ENCODE data around the gene SLC16A6. TPM values are rescaled to one million over a fixed set of nuclear protein-coding genes. Genes with fewer than 3 reads are reported as not detected.
A peak's percentile ranks its signal among the peaks of the same experiment; 100 is the strongest.
"Not testable (repeated sequence)": the region's sequence is repeated elsewhere in the genome, so short reads cannot be mapped to it uniquely, and the experiment has no call there.

Gene SLC16A6, protein sequence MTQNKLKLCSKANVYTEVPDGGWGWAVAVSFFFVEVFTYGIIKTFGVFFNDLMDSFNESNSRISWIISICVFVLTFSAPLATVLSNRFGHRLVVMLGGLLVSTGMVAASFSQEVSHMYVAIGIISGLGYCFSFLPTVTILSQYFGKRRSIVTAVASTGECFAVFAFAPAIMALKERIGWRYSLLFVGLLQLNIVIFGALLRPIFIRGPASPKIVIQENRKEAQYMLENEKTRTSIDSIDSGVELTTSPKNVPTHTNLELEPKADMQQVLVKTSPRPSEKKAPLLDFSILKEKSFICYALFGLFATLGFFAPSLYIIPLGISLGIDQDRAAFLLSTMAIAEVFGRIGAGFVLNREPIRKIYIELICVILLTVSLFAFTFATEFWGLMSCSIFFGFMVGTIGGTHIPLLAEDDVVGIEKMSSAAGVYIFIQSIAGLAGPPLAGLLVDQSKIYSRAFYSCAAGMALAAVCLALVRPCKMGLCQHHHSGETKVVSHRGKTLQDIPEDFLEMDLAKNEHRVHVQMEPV
- 10.2 and 11.0 TPM in 2 replicates for total RNA-seq

GRCh38 chr17:68290955-68291835 is at the start of gene SLC16A6, which contains the start of gene ARSG:
SLC16A6 (minus strand) TSS chr17:68291127; CDS start chr17:68278320, 12,807 bp downstream.
ARSG (plus strand) TSS chr17:68291495; CDS start chr17:68307494, 15,999 bp downstream.
- ChIA-PET CTCF (interaction anchor here (0.9 kb wide), 1 partner anchor 53 kb away, joined by 3 read pairs; no protein-coding TSS in a partner anchor), POLR2A (interaction anchor here (0.5 to 6.8 kb wide), 36 partner anchors 10 to 573 kb away, joined by 3 to 84 read pairs (median 6); partner anchors contain the start of genes AMZ2, NOL11, PRKAR1A and WIPI1)
- H3K9me3 Mint-ChIP-seq = no peaks in the 10 kb centered on the region
- intact Hi-C loops (cut with micrococcal nuclease) = loop anchor here (1.0 to 5.0 kb wide), 10 partner anchors 44 to 1036 kb away; partner anchors contain the start of genes ABCA5, KPNA2 and WIPI1
- peaks cover 45% of the 10 kb centered on the region for H3K4me1 Mint-ChIP-seq
- peak; percentile 33 for ATAC-seq (ENCODE audit: low read depth)
- no peaks in the 10 kb centered on the region for H3K27me3 Mint-ChIP-seq
- peak within 1 kb of the TSS; percentile 93 for H3K27ac Mint-ChIP-seq
- peak; percentile 82 for DNase-seq
- TF ChIP-seq CTCF (IDR thresholded peaks at IDR 0.05) = no peak
- peaks cover 3% of the 10 kb centered on the region for H3K36me3 Mint-ChIP-seq (ENCODE audit: low read depth)
- peak within 1 kb of the TSS; percentile 92 for H3K4me3 Mint-ChIP-seq

- TF ChIP-seq CTCF (IDR thresholded peaks at IDR 0.05) = no peak
- H3K4me1 Mint-ChIP-seq = no peaks in the 10 kb centered on the region
- H3K36me3 Mint-ChIP-seq (ENCODE audit: low read depth) = no peaks in the 10 kb centered on the region
- ATAC-seq (ENCODE audit: low read depth) (no peak), DNase-seq (no peak)
- H3K27ac Mint-ChIP-seq = no peak overlapping the region
- ChIA-PET CTCF (no interaction called here), POLR2A (no interaction called here)
- H3K4me3 Mint-ChIP-seq = no peak overlapping the region
- H3K27me3 Mint-ChIP-seq = no peaks in the 10 kb centered on the region
- intact Hi-C loops (cut with micrococcal nuclease) = no loop called here
- H3K9me3 Mint-ChIP-seq = peaks cover 13% of the 10 kb centered on the region
Measured at GRCh38 chr17:68334393-68334792, 43.5 kb upstream of the SLC16A6 start.

DNA sequence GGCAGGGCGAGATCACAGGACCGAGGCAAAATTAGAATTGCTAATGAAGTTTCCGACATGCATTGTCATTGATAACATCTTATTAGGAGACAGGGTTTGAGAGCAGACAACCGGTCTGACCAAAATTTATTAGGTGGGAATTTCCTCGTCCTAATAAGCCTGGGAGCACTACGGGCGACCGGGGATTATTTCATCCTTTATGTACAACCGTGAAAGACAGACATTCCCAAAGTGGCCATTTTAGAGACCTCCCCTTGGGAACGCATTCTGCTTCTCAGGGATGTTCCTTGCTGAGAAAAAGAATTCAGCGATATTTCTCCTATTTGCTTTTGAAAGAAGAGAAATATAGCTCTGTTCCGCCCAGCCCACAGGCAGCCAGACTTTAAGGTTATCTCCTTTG is 41.0 kb upstream of the SLC16A6 start:
- H3K36me3 Mint-ChIP-seq (ENCODE audit: low read depth); H3K4me3 Mint-ChIP-seq; intact Hi-C loops (cut with micrococcal nuclease); CTCF ChIA-PET; DNase-seq; POLR2A ChIA-PET; H3K4me1 Mint-ChIP-seq; H3K27me3 Mint-ChIP-seq; ATAC-seq (ENCODE audit: low read depth); H3K27ac Mint-ChIP-seq: not testable (repeated sequence)
- H3K9me3 Mint-ChIP-seq = peaks cover 13% of the 10 kb centered on the region

DNA sequence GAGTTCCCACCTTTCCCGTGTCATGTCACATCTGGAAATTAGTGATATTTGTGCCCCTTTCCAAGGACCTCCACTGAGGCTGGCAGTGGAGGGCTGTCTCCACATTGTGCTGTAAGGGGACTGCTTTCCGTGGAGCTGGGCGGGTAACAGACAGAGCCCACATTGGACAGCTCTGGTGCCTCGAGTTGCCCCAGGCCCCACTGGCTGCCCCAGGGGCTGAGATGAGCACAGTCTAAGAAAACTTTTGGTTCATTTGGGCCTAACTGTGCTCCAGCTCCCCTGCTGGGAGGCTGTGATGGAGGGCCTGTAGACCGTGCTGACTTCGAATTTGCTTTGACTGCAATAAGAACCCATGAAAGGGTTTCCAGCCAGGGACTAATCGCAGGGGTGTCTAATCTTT is 38.4 kb upstream of the SLC16A6 start:
- Mint-ChIP-seq H3K36me3 (ENCODE audit: low read depth) (no peaks in the 10 kb centered on the region), H3K27me3 (peaks cover 5% of the 10 kb centered on the region), H3K4me3 (no peak overlapping the region), H3K27ac (no peak overlapping the region), H3K9me3 (peaks cover 13% of the 10 kb centered on the region), H3K4me1 (no peaks in the 10 kb centered on the region)
- ATAC-seq (ENCODE audit: low read depth) (no peak), DNase-seq (no peak)
- POLR2A ChIA-PET = no interaction called here
- TF ChIP-seq CTCF (IDR thresholded peaks at IDR 0.05) = no peak
- intact Hi-C loops (cut with micrococcal nuclease) = no loop called here
- CTCF ChIA-PET = no interaction called here

- Mint-ChIP-seq H3K27ac (no peak overlapping the region), H3K4me1 (no peaks in the 10 kb centered on the region), H3K36me3 (ENCODE audit: low read depth) (no peaks in the 10 kb centered on the region), H3K27me3 (peaks cover 5% of the 10 kb centered on the region), H3K9me3 (peaks cover 13% of the 10 kb centered on the region), H3K4me3 (no peak overlapping the region)
- ATAC-seq (ENCODE audit: low read depth) (no peak), DNase-seq (no peak)
- ChIA-PET CTCF (no interaction called here), POLR2A (no interaction called here)
- TF ChIP-seq CTCF (IDR thresholded peaks at IDR 0.05) = no peak
- intact Hi-C loops (cut with micrococcal nuclease) = no loop called here
Measured at GRCh38 chr17:68328676-68329075, 37.7 kb upstream of the SLC16A6 start.
